ENCODE measurements around the gene TOP2A. TPM values are rescaled to one million over a fixed set of nuclear protein-coding genes. Genes with fewer than 3 reads are reported as not detected.

Gene TOP2A
- total and polyA plus RNA-seq, 9 of the 15 experiments (the other 6 are each of a cell fraction or from before 2014, with no cell fraction given) = 133 to 347 (median 259) TPM

DNA sequence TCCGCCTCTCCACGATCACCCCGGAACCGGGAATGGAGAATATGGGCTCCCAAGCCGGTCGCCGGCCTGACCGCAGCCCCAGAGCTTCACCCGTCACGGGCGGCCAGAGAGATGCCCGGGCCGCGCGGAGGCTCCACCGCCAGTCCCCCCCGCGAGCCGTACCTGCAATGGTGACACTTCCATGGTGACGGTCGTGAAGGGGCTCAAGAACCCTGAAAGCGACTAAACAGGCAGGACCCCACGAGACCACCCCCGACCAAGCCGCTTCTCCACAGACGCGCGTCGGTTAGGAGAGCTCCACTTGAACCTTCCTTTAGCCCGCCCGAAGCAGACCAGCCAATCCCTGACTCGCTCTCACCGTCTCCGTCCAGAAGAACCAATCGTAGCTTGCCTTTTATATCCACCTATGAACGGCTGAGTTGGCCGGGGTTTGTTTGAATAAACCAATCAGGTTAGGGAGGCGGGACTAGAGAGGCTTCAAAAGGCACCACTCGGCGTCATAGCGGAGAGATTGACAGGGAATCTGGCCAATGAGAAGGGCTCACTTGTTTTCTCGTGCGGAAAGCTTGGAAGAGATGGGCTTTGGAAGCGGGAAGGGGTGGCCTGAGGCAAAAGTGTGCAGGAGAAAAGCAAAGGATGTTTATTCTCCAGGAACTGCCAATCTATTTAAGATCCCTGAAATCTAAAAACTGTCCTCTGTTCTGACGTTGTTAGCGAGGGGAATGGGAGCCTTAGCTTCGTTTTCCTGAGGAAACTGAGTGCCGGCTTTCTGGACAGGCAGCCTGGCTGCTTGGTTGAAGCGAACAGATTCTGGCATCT lies at the start of gene TOP2A (continued):
- TF ChIP-seq, protein P1, sequence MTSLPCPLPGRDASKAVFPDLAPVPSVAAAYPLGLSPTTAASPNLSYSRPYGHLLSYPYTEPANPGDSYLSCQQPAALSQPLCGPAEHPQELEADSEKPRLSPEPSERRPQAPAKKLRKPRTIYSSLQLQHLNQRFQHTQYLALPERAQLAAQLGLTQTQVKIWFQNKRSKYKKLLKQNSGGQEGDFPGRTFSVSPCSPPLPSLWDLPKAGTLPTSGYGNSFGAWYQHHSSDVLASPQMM (CRISPR knock-in tag; IDR thresholded peaks at IDR 0.05) = no peak
- TF ChIP-seq, protein P2, sequence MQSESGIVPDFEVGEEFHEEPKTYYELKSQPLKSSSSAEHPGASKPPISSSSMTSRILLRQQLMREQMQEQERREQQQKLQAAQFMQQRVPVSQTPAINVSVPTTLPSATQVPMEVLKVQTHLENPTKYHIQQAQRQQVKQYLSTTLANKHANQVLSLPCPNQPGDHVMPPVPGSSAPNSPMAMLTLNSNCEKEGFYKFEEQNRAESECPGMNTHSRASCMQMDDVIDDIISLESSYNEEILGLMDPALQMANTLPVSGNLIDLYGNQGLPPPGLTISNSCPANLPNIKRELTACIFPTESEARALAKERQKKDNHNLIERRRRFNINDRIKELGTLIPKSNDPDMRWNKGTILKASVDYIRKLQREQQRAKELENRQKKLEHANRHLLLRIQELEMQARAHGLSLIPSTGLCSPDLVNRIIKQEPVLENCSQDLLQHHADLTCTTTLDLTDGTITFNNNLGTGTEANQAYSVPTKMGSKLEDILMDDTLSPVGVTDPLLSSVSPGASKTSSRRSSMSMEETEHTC (IDR thresholded peaks at IDR 0.05) = no peak
- TF ChIP-seq GATAD2A (IDR thresholded peaks at IDR 0.05) = no peak
- no peak for TF ChIP-seq BRF1 (IDR thresholded peaks at IDR 0.05; ENCODE audit: borderline replicate concordance, extremely low read depth, insufficient read length)
- TF ChIP-seq, protein P3, sequence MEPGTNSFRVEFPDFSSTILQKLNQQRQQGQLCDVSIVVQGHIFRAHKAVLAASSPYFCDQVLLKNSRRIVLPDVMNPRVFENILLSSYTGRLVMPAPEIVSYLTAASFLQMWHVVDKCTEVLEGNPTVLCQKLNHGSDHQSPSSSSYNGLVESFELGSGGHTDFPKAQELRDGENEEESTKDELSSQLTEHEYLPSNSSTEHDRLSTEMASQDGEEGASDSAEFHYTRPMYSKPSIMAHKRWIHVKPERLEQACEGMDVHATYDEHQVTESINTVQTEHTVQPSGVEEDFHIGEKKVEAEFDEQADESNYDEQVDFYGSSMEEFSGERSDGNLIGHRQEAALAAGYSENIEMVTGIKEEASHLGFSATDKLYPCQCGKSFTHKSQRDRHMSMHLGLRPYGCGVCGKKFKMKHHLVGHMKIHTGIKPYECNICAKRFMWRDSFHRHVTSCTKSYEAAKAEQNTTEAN (CRISPR knock-in tag; IDR thresholded peaks at IDR 0.05) = no peak
- TF ChIP-seq, protein P4, sequence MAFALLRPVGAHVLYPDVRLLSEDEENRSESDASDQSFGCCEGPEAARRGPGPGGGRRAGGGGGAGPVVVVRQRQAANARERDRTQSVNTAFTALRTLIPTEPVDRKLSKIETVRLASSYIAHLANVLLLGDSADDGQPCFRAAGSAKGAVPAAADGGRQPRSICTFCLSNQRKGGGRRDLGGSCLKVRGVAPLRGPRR (CRISPR knock-in tag; IDR thresholded peaks at IDR 0.05) = no peak
- TF ChIP-seq, protein P5, sequence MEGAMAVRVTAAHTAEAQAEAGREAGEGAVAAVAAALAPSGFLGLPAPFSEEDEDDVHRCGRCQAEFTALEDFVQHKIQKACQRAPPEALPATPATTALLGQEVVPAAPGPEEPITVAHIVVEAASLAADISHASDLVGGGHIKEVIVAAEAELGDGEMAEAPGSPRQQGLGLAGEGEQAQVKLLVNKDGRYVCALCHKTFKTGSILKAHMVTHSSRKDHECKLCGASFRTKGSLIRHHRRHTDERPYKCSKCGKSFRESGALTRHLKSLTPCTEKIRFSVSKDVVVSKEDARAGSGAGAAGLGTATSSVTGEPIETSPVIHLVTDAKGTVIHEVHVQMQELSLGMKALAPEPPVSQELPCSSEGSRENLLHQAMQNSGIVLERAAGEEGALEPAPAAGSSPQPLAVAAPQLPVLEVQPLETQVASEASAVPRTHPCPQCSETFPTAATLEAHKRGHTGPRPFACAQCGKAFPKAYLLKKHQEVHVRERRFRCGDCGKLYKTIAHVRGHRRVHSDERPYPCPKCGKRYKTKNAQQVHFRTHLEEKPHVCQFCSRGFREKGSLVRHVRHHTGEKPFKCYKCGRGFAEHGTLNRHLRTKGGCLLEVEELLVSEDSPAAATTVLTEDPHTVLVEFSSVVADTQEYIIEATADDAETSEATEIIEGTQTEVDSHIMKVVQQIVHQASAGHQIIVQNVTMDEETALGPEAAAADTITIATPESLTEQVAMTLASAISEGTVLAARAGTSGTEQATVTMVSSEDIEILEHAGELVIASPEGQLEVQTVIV (CRISPR knock-in tag; IDR thresholded peaks at IDR 0.05; ENCODE audit: borderline replicate concordance) = no peak
- no peak for TF ChIP-seq SMARCB1 (IDR thresholded peaks at IDR 0.05; ENCODE audit: insufficient read length, low read depth)
- 0 out of 2 replicates have a peak, but pooled peaks have one; percentile 18 for TF ChIP-seq ZNF263 (CRISPR knock-in tag; IDR thresholded peaks at IDR 0.05; ENCODE audit: borderline replicate concordance)
- TF ChIP-seq FOXA1 (IDR thresholded peaks at IDR 0.05; ENCODE audit: borderline replicate concordance) = no peak
- no peak for TF ChIP-seq ZNF785 (CRISPR knock-in tag; IDR thresholded peaks at IDR 0.05)
- TF ChIP-seq, protein P6, sequence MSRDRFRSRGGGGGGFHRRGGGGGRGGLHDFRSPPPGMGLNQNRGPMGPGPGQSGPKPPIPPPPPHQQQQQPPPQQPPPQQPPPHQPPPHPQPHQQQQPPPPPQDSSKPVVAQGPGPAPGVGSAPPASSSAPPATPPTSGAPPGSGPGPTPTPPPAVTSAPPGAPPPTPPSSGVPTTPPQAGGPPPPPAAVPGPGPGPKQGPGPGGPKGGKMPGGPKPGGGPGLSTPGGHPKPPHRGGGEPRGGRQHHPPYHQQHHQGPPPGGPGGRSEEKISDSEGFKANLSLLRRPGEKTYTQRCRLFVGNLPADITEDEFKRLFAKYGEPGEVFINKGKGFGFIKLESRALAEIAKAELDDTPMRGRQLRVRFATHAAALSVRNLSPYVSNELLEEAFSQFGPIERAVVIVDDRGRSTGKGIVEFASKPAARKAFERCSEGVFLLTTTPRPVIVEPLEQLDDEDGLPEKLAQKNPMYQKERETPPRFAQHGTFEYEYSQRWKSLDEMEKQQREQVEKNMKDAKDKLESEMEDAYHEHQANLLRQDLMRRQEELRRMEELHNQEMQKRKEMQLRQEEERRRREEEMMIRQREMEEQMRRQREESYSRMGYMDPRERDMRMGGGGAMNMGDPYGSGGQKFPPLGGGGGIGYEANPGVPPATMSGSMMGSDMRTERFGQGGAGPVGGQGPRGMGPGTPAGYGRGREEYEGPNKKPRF (IDR thresholded peaks at IDR 0.05; ENCODE audit: low read depth, low read length) = no peak
- TF ChIP-seq HNRNPK (IDR thresholded peaks at IDR 0.05; ENCODE audit: low read depth, low read length, poor library complexity, severe bottlenecking) = no peak
- TF ChIP-seq, protein P7, sequence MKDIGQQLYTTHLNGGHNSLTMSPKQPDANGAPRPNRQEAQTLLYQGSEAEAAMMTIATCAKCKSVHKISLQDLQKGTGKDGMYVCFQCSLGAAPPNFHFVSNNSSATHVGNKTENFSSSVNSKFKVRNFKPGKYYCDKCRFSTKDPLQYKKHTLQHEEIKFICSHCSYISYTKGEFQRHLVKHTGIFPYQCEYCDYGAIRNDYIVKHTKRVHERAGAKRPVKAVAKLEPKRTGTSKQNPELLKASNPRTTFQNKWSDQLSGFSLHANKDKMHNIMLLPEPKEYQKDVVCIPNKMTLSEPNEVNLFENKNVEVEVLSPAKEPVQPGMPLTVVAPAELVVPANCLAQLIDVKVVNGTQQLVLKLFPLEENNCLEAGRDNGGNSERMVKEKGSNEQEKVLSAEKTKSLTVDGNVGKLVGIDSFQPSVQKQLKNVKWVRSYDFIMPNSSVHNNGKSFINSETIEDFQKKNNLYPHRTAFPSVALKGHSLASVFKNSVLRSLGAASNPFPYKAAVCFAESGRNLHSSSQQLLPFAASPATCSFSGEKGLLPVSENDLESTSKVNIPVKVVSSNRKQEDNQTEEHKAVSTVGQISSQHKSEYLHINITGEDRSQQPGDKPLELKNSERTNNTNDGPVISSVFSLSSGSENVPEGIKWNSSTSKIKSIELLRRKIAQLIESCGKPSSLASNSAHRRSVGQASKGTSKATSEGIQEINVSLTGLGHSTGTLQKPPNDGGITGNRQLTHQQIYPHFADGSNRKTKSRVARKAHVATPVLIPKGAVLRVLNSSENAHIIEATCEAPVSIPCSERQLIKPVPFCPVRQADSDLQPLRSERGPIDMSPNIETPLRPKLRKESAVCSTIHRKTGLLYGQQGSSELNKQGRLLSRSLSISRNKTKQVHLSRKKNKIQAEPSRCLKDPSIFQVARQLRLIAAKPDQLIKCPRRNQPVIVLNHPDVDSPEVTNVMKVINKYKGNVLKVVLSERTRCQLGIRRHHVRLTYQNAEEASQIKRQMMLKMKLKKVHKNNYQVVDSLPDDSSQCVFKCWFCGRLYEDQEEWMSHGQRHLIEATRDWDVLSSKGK (CRISPR knock-in tag; IDR thresholded peaks at IDR 0.05) = no peak
